Measurements from ENCODE around the gene DLX2. TPM values are rescaled to one million over a fixed set of nuclear protein-coding genes. Genes with fewer than 3 reads are reported as not detected.

The DLX2 gene
- total and polyA plus RNA-seq, 2 donors from 2014 or later, result not detected

DNA sequence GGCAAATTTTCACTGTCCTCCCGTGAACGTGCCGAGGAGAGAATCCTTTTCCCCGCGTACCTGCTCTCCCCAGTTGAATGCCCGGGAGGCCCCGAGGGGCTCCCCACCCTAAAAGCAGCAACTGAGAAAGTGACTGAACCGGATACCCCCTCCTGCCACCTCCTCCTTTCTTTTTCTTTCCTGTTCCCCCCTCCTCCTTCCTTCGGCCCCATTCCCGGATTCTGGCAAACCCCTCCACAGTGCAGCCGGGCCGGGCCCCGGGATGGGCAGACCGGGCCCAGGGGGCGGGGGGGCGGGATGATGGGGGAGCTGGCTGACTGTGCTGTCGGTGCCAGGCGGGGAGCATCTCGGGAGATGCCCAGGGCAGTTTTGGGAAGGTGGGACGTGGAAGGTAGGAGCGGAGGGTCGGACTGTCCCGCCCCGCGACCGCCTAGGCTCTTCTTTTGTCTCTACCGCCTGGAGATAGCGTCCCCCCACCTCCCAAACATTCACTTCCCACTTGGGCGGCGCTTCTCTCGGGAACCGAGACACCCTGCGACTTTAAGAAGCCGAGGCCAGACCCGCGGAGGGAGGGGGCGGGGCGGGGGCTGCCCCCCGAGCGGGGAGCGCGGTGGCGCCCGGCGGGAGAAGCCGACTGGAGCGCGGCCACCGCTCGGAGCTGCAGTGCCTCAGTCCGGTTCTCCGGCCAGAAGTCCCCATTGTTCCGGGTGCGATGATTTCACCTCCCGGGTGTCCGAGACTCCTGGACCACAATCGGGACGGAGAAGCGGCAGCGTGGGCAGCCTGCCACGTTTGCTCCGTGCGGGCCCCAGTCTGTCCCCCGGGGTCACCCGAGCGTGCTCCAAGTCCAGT is 8.2 kb downstream of the DLX2 start:
- H3K9me3 ChIP-seq (ENCODE audit: control insufficient read depth in 2 of 3, insufficient read depth in 1 of 3, low read length in 3 of 3), result peaks cover 0 to 6% (median 0%) of the 10 kb centered on the region in 3 donors
- DNase-seq (peak; percentile 25 to 66 (median 30)), FAIRE-seq (no peak)
- TF ChIP-seq, protein P1, sequence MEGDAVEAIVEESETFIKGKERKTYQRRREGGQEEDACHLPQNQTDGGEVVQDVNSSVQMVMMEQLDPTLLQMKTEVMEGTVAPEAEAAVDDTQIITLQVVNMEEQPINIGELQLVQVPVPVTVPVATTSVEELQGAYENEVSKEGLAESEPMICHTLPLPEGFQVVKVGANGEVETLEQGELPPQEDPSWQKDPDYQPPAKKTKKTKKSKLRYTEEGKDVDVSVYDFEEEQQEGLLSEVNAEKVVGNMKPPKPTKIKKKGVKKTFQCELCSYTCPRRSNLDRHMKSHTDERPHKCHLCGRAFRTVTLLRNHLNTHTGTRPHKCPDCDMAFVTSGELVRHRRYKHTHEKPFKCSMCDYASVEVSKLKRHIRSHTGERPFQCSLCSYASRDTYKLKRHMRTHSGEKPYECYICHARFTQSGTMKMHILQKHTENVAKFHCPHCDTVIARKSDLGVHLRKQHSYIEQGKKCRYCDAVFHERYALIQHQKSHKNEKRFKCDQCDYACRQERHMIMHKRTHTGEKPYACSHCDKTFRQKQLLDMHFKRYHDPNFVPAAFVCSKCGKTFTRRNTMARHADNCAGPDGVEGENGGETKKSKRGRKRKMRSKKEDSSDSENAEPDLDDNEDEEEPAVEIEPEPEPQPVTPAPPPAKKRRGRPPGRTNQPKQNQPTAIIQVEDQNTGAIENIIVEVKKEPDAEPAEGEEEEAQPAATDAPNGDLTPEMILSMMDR (IDR thresholded peaks at IDR 0.05; ENCODE audit: borderline replicate concordance, extremely low read depth, insufficient read depth), result no peak
- H3K36me3 ChIP-seq (ENCODE audit: control insufficient read depth in 2 of 3, insufficient read depth in 3 of 3, low read length in 3 of 3), result no peaks in the 10 kb centered on the region
- peak overlapping the region in 1 of 3 donors; percentile 35 for H3K4me3 ChIP-seq (ENCODE audit: low read length in 3 of 3)
- H3K27ac ChIP-seq (ENCODE audit: low read depth in 2 of 2, low read length in 2 of 2), result no peak overlapping the region
- peaks cover 72% of the 10 kb centered on the region for H3K27me3 ChIP-seq (ENCODE audit: control insufficient read depth, insufficient read depth, low read length)
- H3K9ac ChIP-seq (ENCODE audit: low read length in 3 of 3), result no peak overlapping the region
- intact Hi-C loops (cut with DNase I), result no loop called here
- H3K4me1 ChIP-seq (ENCODE audit: control insufficient read depth in 2 of 3, insufficient read depth in 2 of 3, low read depth in 1 of 3, low read length in 3 of 3), result peaks cover 0 to 13% (median 0%) of the 10 kb centered on the region in 3 donors

DNA sequence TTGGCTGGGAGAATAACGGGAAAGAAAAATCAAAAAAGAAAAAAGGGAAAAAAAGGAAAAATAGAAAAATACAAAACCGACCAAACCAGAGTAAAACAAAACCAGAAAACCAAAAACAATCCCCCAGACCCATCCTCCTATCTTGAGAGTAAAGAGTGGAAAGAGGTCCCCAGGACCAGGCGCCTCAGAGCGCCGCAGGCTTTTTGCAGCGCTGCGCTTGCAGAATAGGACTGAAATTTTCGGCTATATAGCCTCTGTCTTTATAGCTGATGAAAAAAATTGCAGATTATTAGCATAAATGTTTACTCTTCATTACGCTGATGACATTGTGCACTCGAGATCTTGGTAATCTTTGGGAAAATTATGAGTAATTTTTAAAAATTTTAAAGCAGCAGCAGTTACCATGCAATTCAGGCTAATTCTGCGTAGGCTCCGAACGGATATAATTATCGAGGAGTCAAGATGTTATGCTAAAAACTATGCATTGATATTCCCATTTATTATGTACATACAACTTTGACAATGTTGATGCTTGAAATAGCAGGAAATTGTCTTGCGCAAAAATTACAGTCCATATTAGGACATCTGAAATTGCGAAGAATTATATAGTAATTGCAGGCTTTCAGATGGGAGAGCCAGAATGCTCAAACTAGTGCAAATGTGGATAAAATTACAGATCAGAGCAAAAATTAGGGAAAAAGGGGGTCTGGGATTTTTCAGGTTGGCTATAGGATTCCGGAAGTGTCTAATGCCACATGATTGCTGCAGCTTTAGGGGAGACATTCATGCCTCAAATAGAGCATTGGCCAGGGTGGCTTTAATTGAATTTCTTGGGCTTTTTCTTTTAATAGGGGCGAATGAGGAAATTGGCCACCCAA is 9.0 kb downstream of the DLX2 start:
- H3K4me3 ChIP-seq (ENCODE audit: low read length in 3 of 3), result no peak overlapping the region
- peak in 2 of 5 donors; percentile 10 to 57 for DNase-seq
- peaks cover 0 to 6% (median 0%) of the 10 kb centered on the region in 3 donors for H3K9me3 ChIP-seq (ENCODE audit: control insufficient read depth in 2 of 3, insufficient read depth in 1 of 3, low read length in 3 of 3)
- no peak overlapping the region for H3K27ac ChIP-seq (ENCODE audit: low read depth in 2 of 2, low read length in 2 of 2)
- H3K4me1 ChIP-seq (ENCODE audit: control insufficient read depth in 2 of 3, insufficient read depth in 2 of 3, low read depth in 1 of 3, low read length in 3 of 3), result peaks cover 0 to 10% (median 0%) of the 10 kb centered on the region in 3 donors
- intact Hi-C loops (cut with DNase I), result no loop called here
- H3K9ac ChIP-seq (ENCODE audit: low read length in 3 of 3), result no peak overlapping the region
- FAIRE-seq, result no peak
- no peaks in the 10 kb centered on the region for H3K36me3 ChIP-seq (ENCODE audit: control insufficient read depth in 2 of 3, insufficient read depth in 3 of 3, low read length in 3 of 3)
- peaks cover 74% of the 10 kb centered on the region for H3K27me3 ChIP-seq (ENCODE audit: control insufficient read depth, insufficient read depth, low read length)
- TF ChIP-seq, protein P1 (IDR thresholded peaks at IDR 0.05; ENCODE audit: borderline replicate concordance, extremely low read depth, insufficient read depth), result no peak

DNA sequence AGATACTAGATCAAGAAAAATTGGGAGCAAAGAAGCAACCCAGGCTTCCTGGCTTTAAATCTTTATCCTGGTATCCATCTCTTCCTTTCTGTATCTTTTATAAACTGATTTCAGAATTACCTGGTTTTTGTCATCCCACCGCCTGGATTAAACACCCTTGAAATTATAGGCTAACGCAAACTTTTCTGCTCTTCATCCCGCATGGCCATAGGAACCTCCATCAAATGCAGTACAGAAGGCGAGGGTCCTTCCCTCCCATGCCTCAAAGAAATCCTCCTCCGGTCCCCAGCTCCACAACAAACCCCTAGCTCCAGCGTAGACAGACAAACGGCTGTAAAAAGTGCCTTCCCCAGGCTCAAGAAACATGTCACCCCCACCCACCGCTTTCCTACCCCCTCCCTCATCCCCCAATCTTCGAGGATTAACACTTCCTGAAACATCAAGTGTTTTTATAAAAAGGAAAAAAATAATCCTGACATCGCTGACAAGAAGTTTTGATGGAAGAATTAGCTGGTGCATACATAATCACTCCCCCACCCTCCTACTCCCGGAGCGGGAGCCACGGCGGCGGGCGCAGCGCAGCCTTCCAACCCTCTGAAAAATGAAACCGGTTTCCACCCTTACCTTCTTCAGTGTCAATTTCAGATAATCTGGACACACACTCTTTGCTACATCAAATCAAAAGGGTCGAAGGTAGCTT is 9.8 kb downstream of the DLX2 start:
- H3K4me1 ChIP-seq (ENCODE audit: control insufficient read depth in 2 of 3, insufficient read depth in 2 of 3, low read depth in 1 of 3, low read length in 3 of 3), result peaks cover 0 to 10% (median 0%) of the 10 kb centered on the region in 3 donors
- H3K4me3 ChIP-seq (ENCODE audit: low read length in 3 of 3), result no peak overlapping the region
- intact Hi-C loops (cut with DNase I), result no loop called here
- no peak for FAIRE-seq
- peaks cover 0 to 6% (median 0%) of the 10 kb centered on the region in 3 donors for H3K9me3 ChIP-seq (ENCODE audit: control insufficient read depth in 2 of 3, insufficient read depth in 1 of 3, low read length in 3 of 3)
- no peaks in the 10 kb centered on the region for H3K36me3 ChIP-seq (ENCODE audit: control insufficient read depth in 2 of 3, insufficient read depth in 3 of 3, low read length in 3 of 3)
- DNase-seq, result peak in 3 of 5 donors; percentile 14 to 44 (median 37)
- peaks cover 73% of the 10 kb centered on the region for H3K27me3 ChIP-seq (ENCODE audit: control insufficient read depth, insufficient read depth, low read length)
- H3K9ac ChIP-seq (ENCODE audit: low read length in 3 of 3), result no peak overlapping the region
- TF ChIP-seq, protein P1 (IDR thresholded peaks at IDR 0.05; ENCODE audit: borderline replicate concordance, extremely low read depth, insufficient read depth), result no peak
- no peak overlapping the region for H3K27ac ChIP-seq (ENCODE audit: low read depth in 2 of 2, low read length in 2 of 2)
